K562 (cell line): ENCODE data around the gene LCLAT1. TPM values are rescaled to one million over a fixed set of nuclear protein-coding genes. Genes with fewer than 3 reads are reported as not detected.

Experiments
- ARID2 ChIP-seq: fragments of 450-650 bp; IDR thresholded peaks from 2 replicates; pipeline ENCODE4 v1.6.1; 2017; ENCODE audit warnings: antibody characterized with exemption, mild to moderate bottlenecking
- CHD7 ChIP-seq: fragments of 200-600 bp; sonication (generic); IDR thresholded peaks from one replicate; pipeline ENCODE4 v1.6.1; 2012; ENCODE audit warnings: mild to moderate bottlenecking, low read depth, low read length, inconsistent platforms
- E2F8 ChIP-seq: fragments of 450-650 bp; IDR thresholded peaks from 2 replicates; pipeline ENCODE4 v1.7.1; 2018; ENCODE audit warnings: mild to moderate bottlenecking, low read depth; ENCODE audit not compliant: partially characterized antibody
- ETS2 ChIP-seq: IDR thresholded peaks from 2 replicates; pipeline ENCODE4 v1.6.1; 2016; ENCODE audit warnings: borderline replicate concordance, missing genetic modification characterization, mild to moderate bottlenecking, moderate library complexity, missing compliant biosample characterization; ENCODE audit not compliant: poor library complexity, severe bottlenecking
- L3MBTL2 ChIP-seq: fragments of 450-650 bp; IDR thresholded peaks from 2 replicates; pipeline ENCODE4 v1.6.1; 2016; ENCODE audit warnings: mild to moderate bottlenecking, moderate library complexity
- LARP7 ChIP-seq: fragments of 450-650 bp; IDR thresholded peaks from 2 replicates; pipeline ENCODE4 v1.6.1; 2016
- MAFG ChIP-seq: fragments of 450-650 bp; conservative IDR thresholded peaks from 2 replicates; pipeline ENCODE4 v1.6.1; 2016; ENCODE audit warnings: missing genetic modification characterization, missing compliant biosample characterization
- NFE2L1 ChIP-seq: fragments of 450-650 bp; IDR thresholded peaks from 2 replicates; pipeline ENCODE4 v1.6.1; 2016; ENCODE audit warnings: missing genetic modification characterization, low read depth, mild to moderate bottlenecking, missing compliant biosample characterization, moderate library complexity, borderline replicate concordance
- NR4A1 ChIP-seq, 2 experiments: fragments of 250-450 bp in 1 of 2; fragments of 450-650 bp in 1 of 2; sonication (Bioruptor Pico) in 1 of 2; IDR thresholded peaks; 2 replicates each; pipeline versions ENCODE4 v1.4.0 to v1.6.1; 2016 to 2020; ENCODE audit warnings: mild to moderate bottlenecking in 2 of 2, missing compliant biosample characterization in 1 of 2, missing genetic modification characterization in 1 of 2, moderate library complexity in 1 of 2
- POLR2AphosphoS5 ChIP-seq: IDR thresholded peaks from 2 replicates; pipeline ENCODE4 v1.6.1; 2011; ENCODE audit warnings: mild to moderate bottlenecking, low read depth, low read length, moderate library complexity; ENCODE audit not compliant: control insufficient read depth, insufficient read depth
- ZNF57 ChIP-seq: fragments of 450-650 bp; formaldehyde crosslinking; IDR thresholded peaks from 2 replicates; pipeline ENCODE4 v1.4.0; 2020; ENCODE audit warnings: mild to moderate bottlenecking, moderate library complexity
- polyA plus RNA-seq, 8 experiments: library from polyadenylated mRNA; depleted of rRNA in 4 of 8; stranded (reverse) in 5 of 8; unstranded in 3 of 8; fragments of >200 nt; fragmentation: Nextera tagmentation in 2 of 8; fragmentation: Illumina TruSeq in 1 of 8; extraction: Ambion mirVana in 2 of 8; extraction: Trizol in 1 of 8; gene quantifications; 2 replicates each; pipeline versions ENCODE4 v1.2.1 to v1.2.3, GENCODE V29; 2011 to 2014; ENCODE audit warnings: inconsistent platforms in 1 of 8, missing spikeins in 1 of 8
- total RNA-seq, 7 experiments: library from RNA; depleted of rRNA in 6 of 7; stranded (reverse); fragments of >200 nt in 6 of 7; fragmentation: Illumina TruSeq in 2 of 7; extraction: Trizol in 2 of 7; gene quantifications; 2 replicates each; pipeline versions ENCODE4 v1.2.1 to v1.2.3, GENCODE V29; 2011 to 2021; ENCODE audit warnings: low replicate concordance in 1 of 7

The LCLAT1 gene
- total and polyA plus RNA-seq, 9 of the 15 experiments (the other 6 are each of a cell fraction or from before 2014, with no cell fraction given): 8.9 to 63.3 (median 25.4) TPM

DNA sequence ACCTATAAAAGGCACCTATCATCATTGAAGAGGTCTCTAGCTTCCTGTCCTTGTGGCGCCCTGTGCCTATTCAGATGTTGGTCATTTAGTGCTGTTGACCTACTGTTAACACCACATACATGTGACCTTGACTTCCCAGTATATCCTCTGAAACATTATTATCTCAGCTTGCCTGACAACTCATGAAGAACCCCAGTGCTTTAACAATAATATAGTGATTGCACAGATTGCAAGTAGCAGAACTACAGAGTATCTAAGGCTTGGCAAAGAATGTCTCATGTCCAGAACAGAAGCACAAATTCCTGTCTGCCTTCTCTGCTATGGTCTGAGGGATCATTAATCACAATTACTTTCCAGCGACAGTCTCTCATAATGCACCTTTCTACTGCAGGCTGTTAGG is 165.3 kb downstream of the LCLAT1 start (continued):
- TF ChIP-seq MAFG: no peak
- no peak for TF ChIP-seq E2F8
- no peak for TF ChIP-seq LARP7
- no peak for TF ChIP-seq POLR2AphosphoS5
- TF ChIP-seq NR4A1 (CRISPR knock-in tag; IDR thresholded peaks at IDR 0.05): no peak
- TF ChIP-seq NR4A1 (tag; IDR thresholded peaks at IDR 0.05): no peak
- no peak for TF ChIP-seq ETS2
- no peak for TF ChIP-seq ZNF57 (CRISPR knock-in tag)
- TF ChIP-seq NFE2L1: no peak
- TF ChIP-seq CHD7: no peak
- TF ChIP-seq ARID2: no peak
- TF ChIP-seq L3MBTL2: no peak
